Measurements from ENCODE around the gene KLHL24.
"Not testable (repeated sequence)": the region's sequence is repeated elsewhere in the genome, so short reads cannot be mapped to it uniquely, and the experiment has no call there.

KLHL24 gene

DNA sequence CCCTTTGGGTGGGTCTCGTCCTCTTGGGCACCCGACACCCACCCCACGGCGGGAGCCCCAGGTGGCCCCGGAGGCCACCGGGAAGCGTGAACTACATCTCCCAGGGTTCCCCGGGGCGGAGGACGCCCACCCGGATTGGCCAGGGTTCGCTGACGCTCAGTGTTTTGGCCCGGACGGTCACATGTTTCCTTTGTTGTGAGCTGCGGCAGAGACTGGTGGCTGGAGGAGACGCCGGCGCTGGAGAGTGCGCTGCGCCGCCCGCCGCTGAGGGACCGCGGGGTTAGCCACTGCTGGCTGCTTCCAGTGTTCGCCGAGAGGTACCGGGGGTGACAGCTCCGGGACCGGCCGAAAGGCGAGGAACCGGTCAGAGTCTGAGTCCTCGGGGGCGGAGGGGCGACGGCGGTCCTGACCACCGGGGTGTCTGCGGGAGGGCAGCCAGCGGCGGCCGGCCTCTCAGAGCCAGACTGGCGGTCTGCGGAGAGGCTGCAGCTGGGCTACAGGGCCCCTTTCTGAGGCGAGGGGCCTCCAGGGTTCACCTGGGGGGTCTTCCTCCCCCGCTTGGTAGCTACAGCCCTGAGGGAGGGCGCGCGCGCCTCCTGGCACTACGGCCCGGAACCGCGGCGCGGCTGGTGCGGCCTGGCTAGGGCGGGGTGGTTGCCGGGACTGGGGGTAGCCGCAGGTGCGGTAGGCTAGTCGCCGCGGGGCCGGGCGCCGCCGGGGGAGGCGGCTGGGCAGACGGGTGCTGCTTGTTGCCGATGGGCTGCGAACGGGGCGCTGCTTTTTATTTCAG is at the start of gene KLHL24:
KLHL24 (plus strand) TSS at position 193 of the 790 bp plus-strand sequence. CDS start 14,734 bp downstream, outside the sequence.
- DNase-seq = peak; percentile 87

GRCh38 chr3:183586477-183586876 is 48.9 kb upstream of the KLHL24 start:
- DNase-seq = peak; percentile 23

DNA sequence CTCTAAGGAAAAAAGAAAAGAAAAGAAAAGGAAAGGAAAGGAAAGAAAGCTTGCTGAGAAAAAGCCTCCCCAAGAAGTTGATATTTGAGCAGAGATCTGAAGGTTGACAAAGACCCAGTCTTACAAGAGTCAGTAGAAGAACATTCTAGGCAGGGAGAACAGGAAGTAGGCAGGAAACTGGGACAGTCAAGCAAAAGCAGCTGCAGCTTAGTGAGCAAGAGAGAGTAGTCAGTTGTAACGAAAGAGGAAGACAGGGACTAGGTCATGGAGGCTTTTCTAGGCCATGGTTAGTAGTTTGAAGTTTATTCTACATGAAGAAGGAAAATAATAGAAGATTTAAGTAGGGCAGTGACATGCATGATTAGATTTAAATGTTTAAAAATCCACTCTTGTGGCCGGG is 48.1 kb upstream of the KLHL24 start:
- DNase-seq = no peak

DNA sequence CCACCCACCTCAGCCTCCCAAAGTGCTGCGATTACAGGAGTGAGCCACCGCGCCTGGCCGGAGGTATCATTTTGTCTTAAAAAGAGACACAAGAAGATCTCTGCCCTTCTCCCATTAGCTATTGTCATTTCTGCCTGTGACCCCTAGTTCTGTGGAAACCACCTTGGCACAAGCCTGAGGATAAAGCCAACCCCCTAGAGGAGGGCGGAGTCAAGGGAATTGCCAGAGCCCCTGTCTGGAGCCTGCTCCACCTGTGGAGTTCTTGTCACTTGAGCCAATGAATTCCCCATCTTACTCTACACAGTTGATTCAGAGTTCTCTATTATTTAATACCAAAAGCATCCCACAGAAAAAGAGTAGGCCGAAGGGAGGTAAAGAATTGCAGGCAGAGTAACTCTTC is 45.0 kb upstream of the KLHL24 start:
- DNase-seq = no peak

GRCh38 chr3:183591881-183592521 is 43.4 kb upstream of the KLHL24 start:
- no peak for DNase-seq

DNA sequence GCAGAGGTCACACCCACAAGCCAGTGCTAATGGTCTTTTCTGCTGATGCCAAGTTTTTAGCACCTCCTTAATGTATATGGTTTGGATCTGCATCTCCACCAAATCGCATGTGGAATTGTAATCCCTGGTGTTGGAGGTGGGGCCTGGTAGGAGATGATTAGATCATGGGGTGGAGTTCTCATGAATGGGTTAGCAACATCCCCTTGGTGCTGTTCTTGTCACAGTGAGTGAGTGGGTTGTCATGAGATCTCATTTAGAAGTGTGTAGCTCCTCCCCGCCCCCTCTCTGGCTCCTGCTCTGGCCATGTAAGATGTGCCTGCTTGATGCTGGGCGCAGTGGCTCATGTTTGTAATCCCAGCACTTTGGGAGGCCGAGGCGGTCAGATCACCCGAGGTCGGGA is 42.6 kb upstream of the KLHL24 start:
- DNase-seq = no peak

- DNase-seq = no peak
Measured at GRCh38 chr3:183594636-183595035, 40.8 kb upstream of the KLHL24 start.

DNA sequence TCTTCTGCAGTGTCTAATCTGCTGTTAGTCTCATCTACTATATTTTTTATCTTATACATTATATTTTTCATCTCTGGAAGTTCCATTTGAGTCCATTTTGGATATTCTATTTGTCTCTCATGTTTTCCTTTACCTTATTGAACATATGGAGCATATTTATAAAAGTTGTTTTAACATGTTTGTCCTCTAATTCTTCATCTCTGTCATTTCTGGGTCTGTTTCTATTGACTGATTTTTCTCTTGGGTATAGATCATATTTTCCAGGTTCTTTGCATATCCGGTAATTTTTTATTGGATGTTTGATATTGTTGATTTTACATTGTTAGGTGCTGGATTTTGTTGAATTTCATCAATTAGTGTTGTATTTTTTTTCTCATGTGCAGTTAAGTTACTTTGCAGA is 37.5 kb upstream of the KLHL24 start:
- no peak for DNase-seq

DNA sequence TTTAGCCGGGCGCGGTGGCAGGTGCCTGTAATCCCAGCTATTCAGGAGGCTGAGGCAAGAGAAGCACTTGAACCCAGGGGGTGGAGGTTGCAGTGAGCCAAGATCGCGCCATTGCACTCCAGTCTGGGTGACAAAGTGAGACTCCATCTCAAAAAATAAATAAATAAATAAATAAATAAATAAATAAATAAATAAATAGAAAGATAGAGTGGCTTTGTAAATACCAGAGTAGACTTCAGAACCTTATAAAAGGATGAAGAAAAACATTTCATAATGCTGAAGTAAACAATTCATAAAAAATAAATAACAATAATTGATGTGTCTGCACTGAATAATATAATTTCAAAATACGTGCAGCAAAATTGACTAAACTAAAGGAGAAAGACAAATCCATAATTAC is 24.1 kb upstream of the KLHL24 start:
- not testable (repeated sequence) for DNase-seq

- no peak for DNase-seq
Measured at GRCh38 chr3:183613366-183614285, 21.8 kb upstream of the KLHL24 start.

DNA sequence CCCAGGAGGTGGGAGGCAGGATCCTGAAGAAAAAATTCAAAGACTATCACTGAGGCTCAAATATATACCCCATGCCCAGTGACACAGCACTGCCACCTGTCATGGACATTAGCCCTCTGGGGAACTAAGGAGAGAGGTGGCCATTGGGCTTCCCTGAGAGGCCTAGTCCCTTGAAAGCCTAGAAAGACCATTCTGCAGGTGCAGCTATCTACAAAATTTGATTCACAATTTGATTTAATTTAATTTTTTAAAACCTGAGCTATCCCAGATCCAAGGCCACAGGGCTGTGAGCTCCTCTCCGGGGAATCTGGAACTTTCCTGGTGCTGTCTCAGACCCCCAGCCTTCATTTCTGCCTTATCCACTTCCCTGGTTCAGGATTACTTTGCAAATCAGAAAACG is 16.9 kb upstream of the KLHL24 start:
- DNase-seq = no peak

DNA sequence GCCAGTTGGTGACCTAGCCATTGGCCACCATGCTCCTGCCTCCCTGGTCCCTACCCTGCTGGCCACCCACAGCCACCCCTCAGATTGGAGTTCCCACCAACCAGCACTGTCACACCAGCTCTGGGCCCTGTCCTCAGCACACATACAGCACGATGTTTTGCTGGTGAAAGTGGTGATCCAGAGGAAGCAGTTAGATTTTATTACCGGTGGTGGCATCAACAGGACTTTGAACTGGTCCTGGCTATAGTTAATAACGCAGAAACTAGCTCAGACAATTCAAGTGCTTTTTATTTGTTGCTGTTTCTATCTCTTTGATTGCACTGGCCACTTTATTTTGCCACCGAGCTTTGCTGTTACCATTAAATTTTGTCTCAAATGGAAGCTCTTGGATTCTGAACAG is 16.4 kb upstream of the KLHL24 start:
- DNase-seq = no peak

GRCh38 chr3:183619624-183620251 is 15.7 kb upstream of the KLHL24 start:
- DNase-seq = no peak

DNA sequence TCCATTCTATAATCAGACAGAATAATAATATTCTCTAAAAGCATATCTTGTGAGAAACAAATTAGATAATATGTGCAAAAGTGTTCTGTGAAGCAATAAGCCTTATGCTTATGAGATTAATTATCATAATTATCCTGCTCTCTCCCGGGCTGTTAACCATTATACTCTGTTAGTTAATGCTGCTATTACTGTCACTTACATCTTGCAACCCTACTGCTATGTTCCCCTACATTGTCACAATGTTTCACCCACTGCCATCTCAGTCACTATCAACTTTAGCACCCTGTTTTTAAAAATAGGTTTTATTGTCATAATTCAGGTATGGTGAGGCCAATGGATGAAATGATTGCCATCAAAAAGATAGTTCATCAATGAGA is 15.2 kb upstream of the KLHL24 start:
- no peak for DNase-seq

DNA sequence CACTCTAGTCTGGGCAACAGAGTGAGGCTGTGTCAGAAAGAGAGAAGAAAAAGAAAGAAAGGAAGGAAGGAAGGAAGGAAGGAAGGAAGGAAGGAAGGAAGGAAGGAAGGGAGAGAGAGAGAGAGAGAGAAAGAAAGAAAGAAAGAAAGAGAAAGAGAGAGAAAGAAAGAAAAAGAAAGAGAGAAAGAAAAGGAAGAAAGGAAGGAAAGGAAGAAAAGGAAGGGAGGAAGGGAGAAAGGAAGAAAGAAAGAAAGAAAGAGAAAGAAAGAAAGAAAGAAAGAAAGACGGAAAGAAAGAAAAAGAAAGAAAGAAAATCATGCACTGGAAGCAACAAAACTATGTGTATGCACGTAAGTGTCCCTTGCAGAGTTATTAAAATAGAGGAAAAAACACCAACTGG is 12.9 kb upstream of the KLHL24 start:
- DNase-seq = not testable (repeated sequence)

- DNase-seq = no peak
Measured at GRCh38 chr3:183626877-183627594, 8.4 kb upstream of the KLHL24 start.

DNA sequence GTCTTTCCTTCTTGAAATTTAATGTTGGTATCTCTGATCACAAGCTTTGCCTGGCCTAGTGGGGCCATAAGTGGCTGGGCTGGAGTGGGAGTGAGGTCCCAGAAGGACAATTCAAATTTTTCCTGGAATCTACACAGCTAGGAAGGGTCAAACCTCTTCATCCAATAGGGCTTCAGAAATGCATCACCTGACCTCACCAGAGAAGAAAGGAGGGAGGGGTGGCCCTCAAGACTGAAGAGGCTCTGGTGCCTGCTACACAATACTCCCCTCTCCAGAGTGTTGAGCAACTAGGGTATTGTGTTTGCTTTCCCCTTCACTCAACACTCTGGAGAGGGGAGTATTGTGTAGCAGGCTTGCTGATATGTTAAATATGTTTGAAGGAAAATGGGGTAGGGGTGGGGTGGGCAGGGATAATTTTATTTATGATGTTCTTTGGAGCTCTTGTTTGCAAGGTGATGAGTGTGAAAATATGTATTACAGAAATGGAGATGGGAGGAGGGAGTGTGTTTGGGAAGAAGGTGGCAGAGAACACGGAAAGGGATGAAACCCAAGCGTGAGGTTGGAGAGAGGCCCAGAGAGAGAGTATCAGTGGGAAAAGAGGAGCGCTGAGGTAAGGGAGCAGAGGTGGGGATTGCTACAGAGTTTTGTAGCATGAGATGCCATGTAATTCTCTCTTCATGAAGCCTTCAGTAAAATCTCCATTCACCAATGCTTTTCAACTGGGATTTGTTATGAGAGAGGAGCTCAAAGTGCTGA is 5.7 kb upstream of the KLHL24 start:
- no peak for DNase-seq

- no peak for DNase-seq
Measured at GRCh38 chr3:183631715-183632114, 3.7 kb upstream of the KLHL24 start.

DNA sequence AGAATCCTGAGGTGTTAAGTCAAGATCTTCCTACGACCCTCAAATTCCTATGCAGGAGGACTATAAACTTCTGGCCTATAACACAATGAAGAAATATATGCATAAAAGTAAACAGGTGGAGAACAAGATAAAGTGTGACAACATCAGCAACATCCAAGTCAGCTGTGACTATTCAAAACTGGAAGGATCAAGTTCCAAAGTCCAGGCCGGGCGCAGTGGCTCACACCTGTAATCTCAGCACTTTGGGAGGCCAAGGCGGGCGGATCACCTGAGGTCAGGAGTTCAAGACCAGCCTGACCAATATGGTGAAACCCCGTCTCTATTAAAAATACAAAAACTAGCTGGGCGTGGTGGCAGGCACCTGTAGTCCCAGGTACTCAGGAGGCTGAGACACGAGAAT is 2.7 kb upstream of the KLHL24 start:
- DNase-seq = not testable (repeated sequence)

DNA sequence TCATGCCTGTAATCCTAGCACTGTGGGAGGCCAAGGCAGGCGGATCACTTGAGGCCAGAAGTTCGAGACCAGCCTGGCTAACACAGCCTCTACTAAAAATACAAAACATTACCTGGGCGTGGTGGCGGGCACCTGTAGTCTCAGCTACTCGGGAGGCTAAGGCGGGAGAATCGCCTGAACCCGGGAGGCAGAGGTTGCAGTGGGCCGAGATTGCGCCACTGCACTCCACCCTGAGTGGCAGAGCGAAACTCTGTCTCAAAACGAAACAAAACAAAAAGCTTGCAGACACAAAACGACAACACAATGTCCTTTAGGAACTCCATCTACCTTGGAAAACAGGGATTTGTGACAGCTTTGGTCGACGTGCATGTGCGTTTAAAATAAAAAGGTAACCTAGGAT is 716 bp upstream of the KLHL24 start:
- no peak for DNase-seq

- DNase-seq = no peak
Measured at GRCh38 chr3:183635107-183635430, 354 bp upstream of the KLHL24 start.
